K562 (cell line): ENCODE results near the gene ZNF407. TPM values are rescaled to one million over a fixed set of nuclear protein-coding genes. Genes with fewer than 3 reads are reported as not detected.

Experiments
- ATAC-seq: fragments of 200-7000 bp; cut with Tn5 transposase; 3 replicates; pipeline ENCODE4 v1.9.1; 2020; ENCODE audit warnings: moderate library complexity
- BruUV-seq: library from RNA; stranded (reverse); fragments of 400-500 nt; replicated peaks from 2 replicates; lab custom pipeline; 2021; lab: Mats Ljungman, UMichigan
- CTCF ChIA-PET: fragments of 300-600 bp; formaldehyde crosslinking; extraction: SDS; loops from one replicate; lab custom pipeline; 2021; ENCODE audit warnings: low intra/inter-chr PET ratio; lab: Yijun Ruan, JAX
- POLR2A ChIA-PET: fragments of 300-600, 350-650 bp; sonication (Branson Sonifier 250); formaldehyde crosslinking; extraction: SDS; loops from one replicate; lab custom pipeline; 2021; ENCODE audit warnings: antibody characterized with exemption, inconsistent platforms; lab: Yijun Ruan, JAX
- DNase-seq, 4 experiments: peaks; one replicate each; pipeline versions ENCODE4 v3.0.0 to v3.0.0-alpha.2; 2011 to 2018; ENCODE audit warnings: low spot score in 3 of 4, mixed read lengths in 3 of 4; ENCODE audit errors: extremely low read depth in 1 of 4
- FAIRE-seq: peaks from 2 replicates; lab custom pipeline; 2011; peaks lifted over from hg19 to GRCh38; lab: Jason Lieb, UNC
- H2AFZ ChIP-seq: 2 replicates; pipeline ENCODE4 v1.6.0; 2011; ENCODE audit warnings: low read depth, low read length, control low read depth, inconsistent platforms
- H3K27ac ChIP-seq: fragments of 200-600 bp; 3 replicates; pipeline ENCODE4 v1.8.0; 2011; ENCODE audit warnings: low read depth, mild to moderate bottlenecking, control low read depth, inconsistent platforms, low read length, moderate library complexity, mixed read lengths; ENCODE audit errors: extremely low read depth
- H3K27me3 ChIP-seq, 2 experiments: fragments of 300-600 bp in 1 of 2; 2 replicates in 1 of 2; 3 replicates in 1 of 2; pipeline versions ENCODE4 v1.6.0 to v1.8.0; 2011; ENCODE audit warnings: inconsistent platforms in 2 of 2, low read length in 2 of 2, mild to moderate bottlenecking in 1 of 2, mixed read lengths in 1 of 2, moderate library complexity in 1 of 2; ENCODE audit not compliant: control insufficient read depth in 2 of 2, insufficient read depth in 2 of 2
- H3K36me3 ChIP-seq: fragments of 300-600 bp; 3 replicates; pipeline ENCODE4 v1.8.0; 2011; ENCODE audit warnings: mild to moderate bottlenecking, low read length, inconsistent platforms; ENCODE audit not compliant: control insufficient read depth, insufficient read depth
- H3K4me1 ChIP-seq, 2 experiments: fragments of 200-600 bp in 1 of 2; replicated peaks in 1 of 2; 2 replicates in 1 of 2; 3 replicates in 1 of 2; pipeline versions ENCODE4 v1.5.1 to v1.8.0; 2011; ENCODE audit warnings: inconsistent platforms in 2 of 2, low read length in 2 of 2, mild to moderate bottlenecking in 1 of 2, mixed read lengths in 1 of 2, moderate library complexity in 1 of 2; ENCODE audit not compliant: control insufficient read depth in 2 of 2, insufficient read depth in 2 of 2
- H3K4me2 ChIP-seq: 2 replicates; pipeline ENCODE4 v1.6.1; 2011; ENCODE audit warnings: low read length, control low read depth, inconsistent platforms, mixed read lengths; ENCODE audit not compliant: insufficient read depth
- H3K4me3 ChIP-seq: fragments of 200-600 bp; sonication (generic), shearing (Covaris generic); 2 replicates; pipeline ENCODE4 v1.5.1; 2016; ENCODE audit warnings: control low read depth, inconsistent platforms
- H3K79me2 ChIP-seq: fragments of 200-600 bp; 3 replicates; pipeline ENCODE4 v1.8.0; 2011; ENCODE audit warnings: low read length, inconsistent platforms; ENCODE audit not compliant: control insufficient read depth, insufficient read depth
- H3K9ac ChIP-seq, 2 experiments: 2 replicates each; pipeline versions ENCODE4 v1.6.0 to v1.6.1; 2011; ENCODE audit warnings: low read depth in 2 of 2, low read length in 2 of 2, control low read depth in 1 of 2, inconsistent platforms in 1 of 2, mild to moderate bottlenecking in 1 of 2, mixed read lengths in 1 of 2; ENCODE audit not compliant: insufficient read depth in 1 of 2
- H3K9me1 ChIP-seq: one replicate; pipeline ENCODE4 v1.6.0; 2011; ENCODE audit warnings: inconsistent platforms, mild to moderate bottlenecking, low read length, moderate library complexity; ENCODE audit not compliant: control insufficient read depth, insufficient read depth
- H3K9me3 ChIP-seq: replicated peaks from 2 replicates; pipeline ENCODE4 v1.5.1; 2011; ENCODE audit warnings: low read depth, low read length, inconsistent platforms; ENCODE audit not compliant: control insufficient read depth, insufficient read depth
- H4K20me1 ChIP-seq: replicated peaks from 2 replicates; pipeline ENCODE4 v1.6.1; 2011; ENCODE audit warnings: low read length, inconsistent platforms, mixed read lengths; ENCODE audit not compliant: control insufficient read depth, insufficient read depth
- CBX8 ChIP-seq: fragments of 200-600 bp; sonication (generic); IDR thresholded peaks from 2 replicates; pipeline ENCODE4 v1.6.1; 2012; ENCODE audit warnings: borderline replicate concordance, mixed run types, low read depth, mild to moderate bottlenecking, moderate library complexity, mixed read lengths, low read length, control low read depth, inconsistent platforms; ENCODE audit not compliant: poor library complexity, severe bottlenecking; ENCODE audit errors: extremely low read depth
- CC2D1A ChIP-seq: fragments of 450-650 bp; IDR thresholded peaks from 2 replicates; pipeline ENCODE4 v1.6.1; 2017; ENCODE audit warnings: mild to moderate bottlenecking
- ERF ChIP-seq: fragments of 450-650 bp; formaldehyde crosslinking; IDR thresholded peaks from 2 replicates; pipeline ENCODE4 v1.4.0; 2020; ENCODE audit warnings: mild to moderate bottlenecking, mixed read lengths
- ETV1 ChIP-seq: fragments of 450-650 bp; conservative IDR thresholded peaks from 2 replicates; pipeline ENCODE4 v1.6.1; 2016; ENCODE audit warnings: missing genetic modification characterization, control low read depth, low read depth, missing compliant biosample characterization
- HDAC8 ChIP-seq: fragments of 450-650 bp; IDR thresholded peaks from 2 replicates; pipeline ENCODE4 v1.6.1; 2016; ENCODE audit warnings: mild to moderate bottlenecking, missing genetic modification characterization, moderate library complexity, missing compliant biosample characterization
- IRF2 ChIP-seq: sonication (generic); formaldehyde crosslinking; IDR thresholded peaks from 2 replicates; pipeline ENCODE4 v1.8.1; 2022; ENCODE audit warnings: mild to moderate bottlenecking, missing genetic modification reagents
- MCM2 ChIP-seq: fragments of 450-650 bp; IDR thresholded peaks from 2 replicates; pipeline ENCODE4 v1.6.1; 2017; ENCODE audit warnings: low read depth, mild to moderate bottlenecking
- MCM3 ChIP-seq: fragments of 450-650 bp; IDR thresholded peaks from 2 replicates; pipeline ENCODE4 v1.6.1; 2016
- NR2C1 ChIP-seq, 2 experiments: fragments of 450-650 bp; IDR thresholded peaks; 2 replicates each; pipeline ENCODE4 v1.6.1; 2017; ENCODE audit warnings: mild to moderate bottlenecking in 2 of 2, antibody characterized with exemption in 1 of 2, inconsistent platforms in 1 of 2, missing compliant biosample characterization in 1 of 2, missing genetic modification characterization in 1 of 2
- PHF21A ChIP-seq: fragments of 450-650 bp; IDR thresholded peaks from 2 replicates; pipeline ENCODE4 v1.6.1; 2017; ENCODE audit warnings: low read depth, borderline replicate concordance
- STAT5A ChIP-seq: IDR thresholded peaks from 2 replicates; pipeline ENCODE4 v1.6.1; 2012; ENCODE audit warnings: low read length, inconsistent platforms, borderline replicate concordance
- ZNF124 ChIP-seq: sonication (generic); formaldehyde crosslinking; IDR thresholded peaks from 2 replicates; pipeline ENCODE4 v1.8.1; 2022; ENCODE audit warnings: missing genetic modification reagents
- ZNF197 ChIP-seq: fragments of 200-800 bp; sonication (Bioruptor generic); IDR thresholded peaks from 2 replicates; pipeline ENCODE4 v1.6.1; 2016; ENCODE audit warnings: low read depth, missing genetic modification characterization, missing compliant biosample characterization
- ZNF77 ChIP-seq: fragments of 250-450 bp; sonication (Bioruptor Pico); IDR thresholded peaks from 2 replicates; pipeline ENCODE4 v1.5.0; 2020
- ZNF785 ChIP-seq: fragments of 250-450 bp; sonication (Bioruptor Pico); IDR thresholded peaks from 2 replicates; pipeline ENCODE4 v1.4.0; 2020; ENCODE audit warnings: mild to moderate bottlenecking
- WGBS: fragments of 100-300 bp; shearing (Covaris generic); methylation state at CpG from one replicate; pipeline ENCODE4 v1.1.6; 2016; ENCODE audit warnings: low coverage, mixed read lengths; ENCODE audit not compliant: insufficient coverage; ENCODE audit errors: missing lambda C conversion rate; 5-methylcytosine and 5-hydroxymethylcytosine counted together
- in situ Hi-C: fragments of 300-500 bp; cut with MboI; formaldehyde crosslinking; loops from 4 replicates; pipeline ENCODE4 v1.15.0; 2018; ENCODE audit warnings: inconsistent platforms, mixed read lengths
- intact Hi-C: fragments of 100-400 bp; cut with micrococcal nuclease; formaldehyde crosslinking; loops from 2 replicates; pipeline ENCODE4 v1.14.2; 2022
- polyA plus RNA-seq, 8 experiments: library from polyadenylated mRNA; depleted of rRNA in 4 of 8; stranded (reverse) in 5 of 8; unstranded in 3 of 8; fragments of >200 nt; fragmentation: Nextera tagmentation in 2 of 8; fragmentation: Illumina TruSeq in 1 of 8; extraction: Ambion mirVana in 2 of 8; extraction: Trizol in 1 of 8; gene quantifications; 2 replicates each; pipeline versions ENCODE4 v1.2.1 to v1.2.3, GENCODE V29; 2011 to 2014; ENCODE audit warnings: inconsistent platforms in 1 of 8, missing spikeins in 1 of 8
- total RNA-seq, 7 experiments: library from RNA; depleted of rRNA in 6 of 7; stranded (reverse); fragments of >200 nt in 6 of 7; fragmentation: Illumina TruSeq in 2 of 7; extraction: Trizol in 2 of 7; gene quantifications; 2 replicates each; pipeline versions ENCODE4 v1.2.1 to v1.2.3, GENCODE V29; 2011 to 2021; ENCODE audit warnings: low replicate concordance in 1 of 7
- TF ChIP-seq, protein P1 (sequence below): sonication (generic); formaldehyde crosslinking; IDR thresholded peaks from 2 replicates; pipeline ENCODE4 v1.8.0; 2022; ENCODE audit warnings: mild to moderate bottlenecking, low read depth, missing genetic modification reagents
- TF ChIP-seq, protein P2 (sequence below): fragments of 250-450 bp; sonication (Bioruptor Pico); IDR thresholded peaks from 2 replicates; pipeline ENCODE4 v1.5.0; 2021; ENCODE audit warnings: mild to moderate bottlenecking, borderline replicate concordance
- TF ChIP-seq, protein P3 (sequence below): fragments of 450-650 bp; formaldehyde crosslinking; IDR thresholded peaks from 2 replicates; pipeline ENCODE4 v1.4.0; 2022; ENCODE audit warnings: mild to moderate bottlenecking, moderate library complexity

The ZNF407 gene
- total and polyA plus RNA-seq, 9 of the 15 experiments (the other 6 are each of a cell fraction or from before 2014, with no cell fraction given): 0.21 to 5.4 (median 2.3) TPM

DNA sequence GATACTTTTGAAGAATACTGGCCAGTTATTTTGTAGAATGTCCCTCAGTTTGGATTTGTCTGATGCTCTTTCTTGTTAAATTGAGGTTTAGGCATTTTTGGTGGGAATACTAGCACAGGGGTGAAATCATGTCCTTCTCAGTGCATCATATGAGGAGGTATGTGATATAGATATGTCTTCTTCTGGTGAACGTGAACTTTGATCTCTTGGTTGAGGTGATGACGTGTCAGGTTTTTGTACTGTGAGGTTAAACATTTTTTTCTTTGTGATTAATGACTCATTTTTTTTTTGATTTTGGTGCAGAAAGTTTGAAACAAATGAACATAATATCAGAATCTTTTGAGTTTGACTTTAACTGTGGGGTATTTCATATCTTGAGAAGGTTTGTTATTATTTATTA, 11.0 kb downstream of the ZNF407 start:
- BruUV-seq: no TSS peak
- 71% methylated on average over 2 of the region's 2 CpGs for WGBS
- no peak for ATAC-seq

More for the DNA sequence above, 11.0 kb downstream of the ZNF407 start:
- no peak for FAIRE-seq
- no peaks in the 10 kb centered on the region for H3K27me3 ChIP-seq
- no peak overlapping the region for H3K9ac ChIP-seq
- no peak for DNase-seq
- H3K4me1 ChIP-seq: no peaks in the 10 kb centered on the region
- in situ Hi-C loops (no loop called here), intact Hi-C loops (no loop called here)
- POLR2A ChIA-PET: no interaction called here
- no peak for TF ChIP-seq CC2D1A
- no peak for TF ChIP-seq MCM3
- no peak for TF ChIP-seq ERF (CRISPR knock-in tag)
- TF ChIP-seq MCM2: no peak
- TF ChIP-seq, protein P1, sequence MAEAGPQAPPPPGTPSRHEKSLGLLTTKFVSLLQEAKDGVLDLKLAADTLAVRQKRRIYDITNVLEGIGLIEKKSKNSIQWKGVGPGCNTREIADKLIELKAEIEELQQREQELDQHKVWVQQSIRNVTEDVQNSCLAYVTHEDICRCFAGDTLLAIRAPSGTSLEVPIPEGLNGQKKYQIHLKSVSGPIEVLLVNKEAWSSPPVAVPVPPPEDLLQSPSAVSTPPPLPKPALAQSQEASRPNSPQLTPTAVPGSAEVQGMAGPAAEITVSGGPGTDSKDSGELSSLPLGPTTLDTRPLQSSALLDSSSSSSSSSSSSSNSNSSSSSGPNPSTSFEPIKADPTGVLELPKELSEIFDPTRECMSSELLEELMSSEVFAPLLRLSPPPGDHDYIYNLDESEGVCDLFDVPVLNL (CRISPR knock-in tag): no peak
- no peak for TF ChIP-seq NR2C1 (IDR thresholded peaks at IDR 0.05)
- no peak for TF ChIP-seq NR2C1 (tag; IDR thresholded peaks at IDR 0.05)
- TF ChIP-seq STAT5A: no peak
- TF ChIP-seq, protein P2, sequence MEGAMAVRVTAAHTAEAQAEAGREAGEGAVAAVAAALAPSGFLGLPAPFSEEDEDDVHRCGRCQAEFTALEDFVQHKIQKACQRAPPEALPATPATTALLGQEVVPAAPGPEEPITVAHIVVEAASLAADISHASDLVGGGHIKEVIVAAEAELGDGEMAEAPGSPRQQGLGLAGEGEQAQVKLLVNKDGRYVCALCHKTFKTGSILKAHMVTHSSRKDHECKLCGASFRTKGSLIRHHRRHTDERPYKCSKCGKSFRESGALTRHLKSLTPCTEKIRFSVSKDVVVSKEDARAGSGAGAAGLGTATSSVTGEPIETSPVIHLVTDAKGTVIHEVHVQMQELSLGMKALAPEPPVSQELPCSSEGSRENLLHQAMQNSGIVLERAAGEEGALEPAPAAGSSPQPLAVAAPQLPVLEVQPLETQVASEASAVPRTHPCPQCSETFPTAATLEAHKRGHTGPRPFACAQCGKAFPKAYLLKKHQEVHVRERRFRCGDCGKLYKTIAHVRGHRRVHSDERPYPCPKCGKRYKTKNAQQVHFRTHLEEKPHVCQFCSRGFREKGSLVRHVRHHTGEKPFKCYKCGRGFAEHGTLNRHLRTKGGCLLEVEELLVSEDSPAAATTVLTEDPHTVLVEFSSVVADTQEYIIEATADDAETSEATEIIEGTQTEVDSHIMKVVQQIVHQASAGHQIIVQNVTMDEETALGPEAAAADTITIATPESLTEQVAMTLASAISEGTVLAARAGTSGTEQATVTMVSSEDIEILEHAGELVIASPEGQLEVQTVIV: no peak
- no peak for TF ChIP-seq ZNF77 (CRISPR knock-in tag)
- no peak for TF ChIP-seq HDAC8 (tag)
- no peak for TF ChIP-seq IRF2 (CRISPR knock-in tag)
- TF ChIP-seq ETV1 (tag): no peak
- no peak for TF ChIP-seq ZNF785 (CRISPR knock-in tag)
- TF ChIP-seq ZNF197 (CRISPR knock-in tag): no peak
- TF ChIP-seq ZNF124 (CRISPR knock-in tag): no peak
- TF ChIP-seq, protein P3, sequence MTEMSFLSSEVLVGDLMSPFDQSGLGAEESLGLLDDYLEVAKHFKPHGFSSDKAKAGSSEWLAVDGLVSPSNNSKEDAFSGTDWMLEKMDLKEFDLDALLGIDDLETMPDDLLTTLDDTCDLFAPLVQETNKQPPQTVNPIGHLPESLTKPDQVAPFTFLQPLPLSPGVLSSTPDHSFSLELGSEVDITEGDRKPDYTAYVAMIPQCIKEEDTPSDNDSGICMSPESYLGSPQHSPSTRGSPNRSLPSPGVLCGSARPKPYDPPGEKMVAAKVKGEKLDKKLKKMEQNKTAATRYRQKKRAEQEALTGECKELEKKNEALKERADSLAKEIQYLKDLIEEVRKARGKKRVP (CRISPR knock-in tag): no peak
- TF ChIP-seq CBX8: no peak
- no peak for TF ChIP-seq PHF21A
- no peaks in the 10 kb centered on the region for H4K20me1 ChIP-seq
- H3K4me2 ChIP-seq: no peak overlapping the region
- CTCF ChIA-PET: no interaction called here
- H3K9me3 ChIP-seq: no peaks in the 10 kb centered on the region
- no peak overlapping the region for H2AFZ ChIP-seq
- H3K36me3 ChIP-seq: no peaks in the 10 kb centered on the region
- no peak overlapping the region for H3K27ac ChIP-seq
- H3K79me2 ChIP-seq: no peaks in the 10 kb centered on the region
- H3K9me1 ChIP-seq: no peaks in the 10 kb centered on the region
- H3K4me3 ChIP-seq: no peak overlapping the region
